NCI-H1436 (cell line): Measurements from ENCODE around the gene WDR49.

Source experiments
- DNase-seq: peaks from one replicate; lab custom pipeline; 2025; lab: John Stamatoyannopoulos, UW

The WDR49 gene

GRCh38 chr3:167487556-167487955 is 166.2 kb downstream of the WDR49 start:
- DNase-seq = no peak

- DNase-seq = no peak
Measured at GRCh38 chr3:167484551-167484950, 169.2 kb downstream of the WDR49 start.

GRCh38 chr3:167483708-167484475 is 169.8 kb downstream of the WDR49 start:
- no peak for DNase-seq

GRCh38 chr3:167481164-167481563 is 172.6 kb downstream of the WDR49 start:
- DNase-seq = no peak

- DNase-seq = no peak
Measured at GRCh38 chr3:167480748-167481147, 173.0 kb downstream of the WDR49 start.

GRCh38 chr3:167473863-167474262 is 179.9 kb downstream of the WDR49 start, which contains the start of gene SERPINI2:
Gene SERPINI2, minus strand, starts transcription at chr3:167474042. Its CDS starts 2,208 bp downstream, at chr3:167471834.
- DNase-seq = no peak

- no peak for DNase-seq
Measured at GRCh38 chr3:167469381-167469780, 184.4 kb downstream of the WDR49 start.

GRCh38 chr3:167467848-167468611 is 185.7 kb downstream of the WDR49 start:
- DNase-seq = no peak

GRCh38 chr3:167466966-167467365 is 186.8 kb downstream of the WDR49 start:
- DNase-seq = no peak

- no peak for DNase-seq
Measured at GRCh38 chr3:167456157-167456799, 197.5 kb downstream of the WDR49 start.

- no peak for DNase-seq
Measured at GRCh38 chr3:167453815-167454214, 199.9 kb downstream of the WDR49 start.

- DNase-seq = no peak
Measured at GRCh38 chr3:167451282-167451681, 202.5 kb downstream of the WDR49 start.

- DNase-seq = no peak
Measured at GRCh38 chr3:167450675-167451074, 203.1 kb downstream of the WDR49 start.

GRCh38 chr3:167450195-167450594 is 203.5 kb downstream of the WDR49 start:
- DNase-seq = no peak

GRCh38 chr3:167445491-167445890 is 208.3 kb downstream of the WDR49 start:
- no peak for DNase-seq

GRCh38 chr3:167441256-167441655 is 212.5 kb downstream of the WDR49 start:
- no peak for DNase-seq

GRCh38 chr3:167437428-167438139 is 216.2 kb downstream of the WDR49 start:
- DNase-seq = no peak
